Endometrial microvascular endothelial cells (primary cell): Measurements from ENCODE around the gene ACYP2. TPM values are rescaled to one million over a fixed set of nuclear protein-coding genes. Genes with fewer than 3 reads are reported as not detected.
"Not testable (repeated sequence)": the region's sequence is repeated elsewhere in the genome, so short reads cannot be mapped to it uniquely, and the experiment has no call there.

Experiments
- in situ Hi-C: cut with HindIII; loops from 2 replicates; pipeline ENCODE4 v1.10.0; 2017; ENCODE audit warnings: low sequenced_read_pairs, low pct_unique_long_range_greater_than_20kb; ENCODE audit errors: inconsistent ontology term
- total RNA-seq: library from RNA; depleted of rRNA; stranded (reverse); fragments of >200 nt; gene quantifications from one replicate; pipeline ENCODE4 v1.2.3, GENCODE V29; 2015; ENCODE audit errors: inconsistent ontology term

The ACYP2 gene
- total RNA-seq, 1 donor from 2014 or later = 1.7 TPM

GRCh38 chr2:54095406-54095805 is 20.0 kb upstream of the ACYP2 start:
- in situ Hi-C loops = not testable (repeated sequence)

GRCh38 chr2:54096141-54096540 is 19.3 kb upstream of the ACYP2 start:
- in situ Hi-C loops = not testable (repeated sequence)

- in situ Hi-C loops = no loop called here
Measured at GRCh38 chr2:54097124-54097523, 18.3 kb upstream of the ACYP2 start.

GRCh38 chr2:54099370-54099769 is 16.0 kb upstream of the ACYP2 start:
- in situ Hi-C loops = no loop called here

GRCh38 chr2:54099829-54100585 is 15.4 kb upstream of the ACYP2 start:
- in situ Hi-C loops = no loop called here

GRCh38 chr2:54100772-54101171 is 14.6 kb upstream of the ACYP2 start:
- in situ Hi-C loops = no loop called here

- in situ Hi-C loops = no loop called here
Measured at GRCh38 chr2:54103454-54104314, 11.7 kb upstream of the ACYP2 start.

- in situ Hi-C loops = no loop called here
Measured at GRCh38 chr2:54106631-54107454, 8.6 kb upstream of the ACYP2 start.

GRCh38 chr2:54107455-54107764 is 8.0 kb upstream of the ACYP2 start:
- in situ Hi-C loops = no loop called here

- in situ Hi-C loops = no loop called here
Measured at GRCh38 chr2:54107903-54108615, 7.4 kb upstream of the ACYP2 start.

GRCh38 chr2:54109848-54110247 is 5.6 kb upstream of the ACYP2 start:
- in situ Hi-C loops = no loop called here

GRCh38 chr2:54114479-54114878 is 936 bp upstream of the ACYP2 start:
- in situ Hi-C loops = not testable (repeated sequence)

- in situ Hi-C loops = no loop called here
Measured at GRCh38 chr2:54114936-54115283, 505 bp upstream of the ACYP2 start.

- in situ Hi-C loops = not testable (repeated sequence)
Measured at GRCh38 chr2:54116598-54116997, 1.2 kb downstream of the ACYP2 start.

GRCh38 chr2:54120950-54121349 is 5.5 kb downstream of the ACYP2 start:
- in situ Hi-C loops = no loop called here

GRCh38 chr2:54122171-54122935 is 6.9 kb downstream of the ACYP2 start:
- in situ Hi-C loops = no loop called here

GRCh38 chr2:54122939-54123338 is 7.5 kb downstream of the ACYP2 start:
- in situ Hi-C loops = no loop called here

GRCh38 chr2:54127174-54127573 is 11.8 kb downstream of the ACYP2 start:
- in situ Hi-C loops = not testable (repeated sequence)
